ENCODE data around the gene PRKRA. TPM values are rescaled to one million over a fixed set of nuclear protein-coding genes. Genes with fewer than 3 reads are reported as not detected.

Gene PRKRA
- total and polyA plus RNA-seq, 9 of the 15 experiments (the other 6 are each of a cell fraction or from before 2014, with no cell fraction given): 14.1 to 78.1 (median 52.3) TPM

DNA sequence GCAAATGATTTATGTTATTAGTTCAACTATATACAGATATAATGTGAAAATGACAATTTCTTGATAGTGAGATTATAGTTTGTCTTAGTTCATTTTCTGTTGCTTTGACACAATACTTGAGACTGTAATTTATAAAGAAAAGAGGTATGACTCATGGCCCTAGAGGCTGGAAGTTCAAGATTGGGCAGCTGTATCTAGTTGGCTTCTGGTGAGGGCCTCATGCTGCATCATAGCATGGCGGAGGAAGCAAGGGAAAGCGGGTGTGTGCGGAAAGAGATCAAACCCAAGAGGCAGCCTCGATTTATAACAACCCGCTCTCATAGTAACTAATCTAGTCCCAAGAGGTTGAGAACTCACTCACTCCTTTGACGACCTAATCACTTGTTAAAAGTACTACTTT is 40.6 kb upstream of the PRKRA start (continued):
- TF ChIP-seq, protein P1, sequence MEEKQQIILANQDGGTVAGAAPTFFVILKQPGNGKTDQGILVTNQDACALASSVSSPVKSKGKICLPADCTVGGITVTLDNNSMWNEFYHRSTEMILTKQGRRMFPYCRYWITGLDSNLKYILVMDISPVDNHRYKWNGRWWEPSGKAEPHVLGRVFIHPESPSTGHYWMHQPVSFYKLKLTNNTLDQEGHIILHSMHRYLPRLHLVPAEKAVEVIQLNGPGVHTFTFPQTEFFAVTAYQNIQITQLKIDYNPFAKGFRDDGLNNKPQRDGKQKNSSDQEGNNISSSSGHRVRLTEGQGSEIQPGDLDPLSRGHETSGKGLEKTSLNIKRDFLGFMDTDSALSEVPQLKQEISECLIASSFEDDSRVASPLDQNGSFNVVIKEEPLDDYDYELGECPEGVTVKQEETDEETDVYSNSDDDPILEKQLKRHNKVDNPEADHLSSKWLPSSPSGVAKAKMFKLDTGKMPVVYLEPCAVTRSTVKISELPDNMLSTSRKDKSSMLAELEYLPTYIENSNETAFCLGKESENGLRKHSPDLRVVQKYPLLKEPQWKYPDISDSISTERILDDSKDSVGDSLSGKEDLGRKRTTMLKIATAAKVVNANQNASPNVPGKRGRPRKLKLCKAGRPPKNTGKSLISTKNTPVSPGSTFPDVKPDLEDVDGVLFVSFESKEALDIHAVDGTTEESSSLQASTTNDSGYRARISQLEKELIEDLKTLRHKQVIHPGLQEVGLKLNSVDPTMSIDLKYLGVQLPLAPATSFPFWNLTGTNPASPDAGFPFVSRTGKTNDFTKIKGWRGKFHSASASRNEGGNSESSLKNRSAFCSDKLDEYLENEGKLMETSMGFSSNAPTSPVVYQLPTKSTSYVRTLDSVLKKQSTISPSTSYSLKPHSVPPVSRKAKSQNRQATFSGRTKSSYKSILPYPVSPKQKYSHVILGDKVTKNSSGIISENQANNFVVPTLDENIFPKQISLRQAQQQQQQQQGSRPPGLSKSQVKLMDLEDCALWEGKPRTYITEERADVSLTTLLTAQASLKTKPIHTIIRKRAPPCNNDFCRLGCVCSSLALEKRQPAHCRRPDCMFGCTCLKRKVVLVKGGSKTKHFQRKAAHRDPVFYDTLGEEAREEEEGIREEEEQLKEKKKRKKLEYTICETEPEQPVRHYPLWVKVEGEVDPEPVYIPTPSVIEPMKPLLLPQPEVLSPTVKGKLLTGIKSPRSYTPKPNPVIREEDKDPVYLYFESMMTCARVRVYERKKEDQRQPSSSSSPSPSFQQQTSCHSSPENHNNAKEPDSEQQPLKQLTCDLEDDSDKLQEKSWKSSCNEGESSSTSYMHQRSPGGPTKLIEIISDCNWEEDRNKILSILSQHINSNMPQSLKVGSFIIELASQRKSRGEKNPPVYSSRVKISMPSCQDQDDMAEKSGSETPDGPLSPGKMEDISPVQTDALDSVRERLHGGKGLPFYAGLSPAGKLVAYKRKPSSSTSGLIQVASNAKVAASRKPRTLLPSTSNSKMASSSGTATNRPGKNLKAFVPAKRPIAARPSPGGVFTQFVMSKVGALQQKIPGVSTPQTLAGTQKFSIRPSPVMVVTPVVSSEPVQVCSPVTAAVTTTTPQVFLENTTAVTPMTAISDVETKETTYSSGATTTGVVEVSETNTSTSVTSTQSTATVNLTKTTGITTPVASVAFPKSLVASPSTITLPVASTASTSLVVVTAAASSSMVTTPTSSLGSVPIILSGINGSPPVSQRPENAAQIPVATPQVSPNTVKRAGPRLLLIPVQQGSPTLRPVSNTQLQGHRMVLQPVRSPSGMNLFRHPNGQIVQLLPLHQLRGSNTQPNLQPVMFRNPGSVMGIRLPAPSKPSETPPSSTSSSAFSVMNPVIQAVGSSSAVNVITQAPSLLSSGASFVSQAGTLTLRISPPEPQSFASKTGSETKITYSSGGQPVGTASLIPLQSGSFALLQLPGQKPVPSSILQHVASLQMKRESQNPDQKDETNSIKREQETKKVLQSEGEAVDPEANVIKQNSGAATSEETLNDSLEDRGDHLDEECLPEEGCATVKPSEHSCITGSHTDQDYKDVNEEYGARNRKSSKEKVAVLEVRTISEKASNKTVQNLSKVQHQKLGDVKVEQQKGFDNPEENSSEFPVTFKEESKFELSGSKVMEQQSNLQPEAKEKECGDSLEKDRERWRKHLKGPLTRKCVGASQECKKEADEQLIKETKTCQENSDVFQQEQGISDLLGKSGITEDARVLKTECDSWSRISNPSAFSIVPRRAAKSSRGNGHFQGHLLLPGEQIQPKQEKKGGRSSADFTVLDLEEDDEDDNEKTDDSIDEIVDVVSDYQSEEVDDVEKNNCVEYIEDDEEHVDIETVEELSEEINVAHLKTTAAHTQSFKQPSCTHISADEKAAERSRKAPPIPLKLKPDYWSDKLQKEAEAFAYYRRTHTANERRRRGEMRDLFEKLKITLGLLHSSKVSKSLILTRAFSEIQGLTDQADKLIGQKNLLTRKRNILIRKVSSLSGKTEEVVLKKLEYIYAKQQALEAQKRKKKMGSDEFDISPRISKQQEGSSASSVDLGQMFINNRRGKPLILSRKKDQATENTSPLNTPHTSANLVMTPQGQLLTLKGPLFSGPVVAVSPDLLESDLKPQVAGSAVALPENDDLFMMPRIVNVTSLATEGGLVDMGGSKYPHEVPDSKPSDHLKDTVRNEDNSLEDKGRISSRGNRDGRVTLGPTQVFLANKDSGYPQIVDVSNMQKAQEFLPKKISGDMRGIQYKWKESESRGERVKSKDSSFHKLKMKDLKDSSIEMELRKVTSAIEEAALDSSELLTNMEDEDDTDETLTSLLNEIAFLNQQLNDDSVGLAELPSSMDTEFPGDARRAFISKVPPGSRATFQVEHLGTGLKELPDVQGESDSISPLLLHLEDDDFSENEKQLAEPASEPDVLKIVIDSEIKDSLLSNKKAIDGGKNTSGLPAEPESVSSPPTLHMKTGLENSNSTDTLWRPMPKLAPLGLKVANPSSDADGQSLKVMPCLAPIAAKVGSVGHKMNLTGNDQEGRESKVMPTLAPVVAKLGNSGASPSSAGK (IDR thresholded peaks at IDR 0.05): peak; percentile 15; the same call in 1 of the 2 replicates
- TF ChIP-seq, protein P2, sequence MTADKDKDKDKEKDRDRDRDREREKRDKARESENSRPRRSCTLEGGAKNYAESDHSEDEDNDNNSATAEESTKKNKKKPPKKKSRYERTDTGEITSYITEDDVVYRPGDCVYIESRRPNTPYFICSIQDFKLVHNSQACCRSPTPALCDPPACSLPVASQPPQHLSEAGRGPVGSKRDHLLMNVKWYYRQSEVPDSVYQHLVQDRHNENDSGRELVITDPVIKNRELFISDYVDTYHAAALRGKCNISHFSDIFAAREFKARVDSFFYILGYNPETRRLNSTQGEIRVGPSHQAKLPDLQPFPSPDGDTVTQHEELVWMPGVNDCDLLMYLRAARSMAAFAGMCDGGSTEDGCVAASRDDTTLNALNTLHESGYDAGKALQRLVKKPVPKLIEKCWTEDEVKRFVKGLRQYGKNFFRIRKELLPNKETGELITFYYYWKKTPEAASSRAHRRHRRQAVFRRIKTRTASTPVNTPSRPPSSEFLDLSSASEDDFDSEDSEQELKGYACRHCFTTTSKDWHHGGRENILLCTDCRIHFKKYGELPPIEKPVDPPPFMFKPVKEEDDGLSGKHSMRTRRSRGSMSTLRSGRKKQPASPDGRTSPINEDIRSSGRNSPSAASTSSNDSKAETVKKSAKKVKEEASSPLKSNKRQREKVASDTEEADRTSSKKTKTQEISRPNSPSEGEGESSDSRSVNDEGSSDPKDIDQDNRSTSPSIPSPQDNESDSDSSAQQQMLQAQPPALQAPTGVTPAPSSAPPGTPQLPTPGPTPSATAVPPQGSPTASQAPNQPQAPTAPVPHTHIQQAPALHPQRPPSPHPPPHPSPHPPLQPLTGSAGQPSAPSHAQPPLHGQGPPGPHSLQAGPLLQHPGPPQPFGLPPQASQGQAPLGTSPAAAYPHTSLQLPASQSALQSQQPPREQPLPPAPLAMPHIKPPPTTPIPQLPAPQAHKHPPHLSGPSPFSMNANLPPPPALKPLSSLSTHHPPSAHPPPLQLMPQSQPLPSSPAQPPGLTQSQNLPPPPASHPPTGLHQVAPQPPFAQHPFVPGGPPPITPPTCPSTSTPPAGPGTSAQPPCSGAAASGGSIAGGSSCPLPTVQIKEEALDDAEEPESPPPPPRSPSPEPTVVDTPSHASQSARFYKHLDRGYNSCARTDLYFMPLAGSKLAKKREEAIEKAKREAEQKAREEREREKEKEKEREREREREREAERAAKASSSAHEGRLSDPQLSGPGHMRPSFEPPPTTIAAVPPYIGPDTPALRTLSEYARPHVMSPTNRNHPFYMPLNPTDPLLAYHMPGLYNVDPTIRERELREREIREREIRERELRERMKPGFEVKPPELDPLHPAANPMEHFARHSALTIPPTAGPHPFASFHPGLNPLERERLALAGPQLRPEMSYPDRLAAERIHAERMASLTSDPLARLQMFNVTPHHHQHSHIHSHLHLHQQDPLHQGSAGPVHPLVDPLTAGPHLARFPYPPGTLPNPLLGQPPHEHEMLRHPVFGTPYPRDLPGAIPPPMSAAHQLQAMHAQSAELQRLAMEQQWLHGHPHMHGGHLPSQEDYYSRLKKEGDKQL (CRISPR knock-in tag; IDR thresholded peaks at IDR 0.05; ENCODE audit: borderline replicate concordance): no peak
- TF ChIP-seq TAL1 (IDR thresholded peaks at IDR 0.05): peak; percentile 16; the same call in 1 of the 2 replicates
- no peak for TF ChIP-seq MCM3 (IDR thresholded peaks at IDR 0.05)
- 0 out of 2 replicates have a peak, but pooled peaks have one; percentile 22 for TF ChIP-seq SMARCA4 (IDR thresholded peaks at IDR 0.05)
- peak; percentile 21; the same call in 1 of the 2 replicates for TF ChIP-seq EP400 (IDR thresholded peaks at IDR 0.05)
- TF ChIP-seq, protein P3, sequence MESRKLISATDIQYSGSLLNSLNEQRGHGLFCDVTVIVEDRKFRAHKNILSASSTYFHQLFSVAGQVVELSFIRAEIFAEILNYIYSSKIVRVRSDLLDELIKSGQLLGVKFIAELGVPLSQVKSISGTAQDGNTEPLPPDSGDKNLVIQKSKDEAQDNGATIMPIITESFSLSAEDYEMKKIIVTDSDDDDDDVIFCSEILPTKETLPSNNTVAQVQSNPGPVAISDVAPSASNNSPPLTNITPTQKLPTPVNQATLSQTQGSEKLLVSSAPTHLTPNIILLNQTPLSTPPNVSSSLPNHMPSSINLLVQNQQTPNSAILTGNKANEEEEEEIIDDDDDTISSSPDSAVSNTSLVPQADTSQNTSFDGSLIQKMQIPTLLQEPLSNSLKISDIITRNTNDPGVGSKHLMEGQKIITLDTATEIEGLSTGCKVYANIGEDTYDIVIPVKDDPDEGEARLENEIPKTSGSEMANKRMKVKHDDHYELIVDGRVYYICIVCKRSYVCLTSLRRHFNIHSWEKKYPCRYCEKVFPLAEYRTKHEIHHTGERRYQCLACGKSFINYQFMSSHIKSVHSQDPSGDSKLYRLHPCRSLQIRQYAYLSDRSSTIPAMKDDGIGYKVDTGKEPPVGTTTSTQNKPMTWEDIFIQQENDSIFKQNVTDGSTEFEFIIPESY (CRISPR knock-in tag; IDR thresholded peaks at IDR 0.05): peak; percentile 80
- no peak for TF ChIP-seq HCFC1 (IDR thresholded peaks at IDR 0.05; ENCODE audit: low read depth, low read length)

All from K562 (cell line).